B cell (primary cell): ENCODE measurements around the gene SLC35A3.

ENCODE experiments used
- EZH2 ChIP-seq: IDR thresholded peaks from 2 replicates; pipeline ENCODE4 v1.6.1; 2012; ENCODE audit warnings: borderline replicate concordance, low read depth, mild to moderate bottlenecking, moderate library complexity, low read length; ENCODE audit not compliant: insufficient read depth, poor library complexity, severe bottlenecking
- TF ChIP-seq, protein P1 (sequence below): fragments of 200-600 bp; IDR thresholded peaks from one replicate; pipeline ENCODE4 v1.8.0; 2022; ENCODE audit warnings: antibody characterized with exemption, mild to moderate bottlenecking

DNA sequence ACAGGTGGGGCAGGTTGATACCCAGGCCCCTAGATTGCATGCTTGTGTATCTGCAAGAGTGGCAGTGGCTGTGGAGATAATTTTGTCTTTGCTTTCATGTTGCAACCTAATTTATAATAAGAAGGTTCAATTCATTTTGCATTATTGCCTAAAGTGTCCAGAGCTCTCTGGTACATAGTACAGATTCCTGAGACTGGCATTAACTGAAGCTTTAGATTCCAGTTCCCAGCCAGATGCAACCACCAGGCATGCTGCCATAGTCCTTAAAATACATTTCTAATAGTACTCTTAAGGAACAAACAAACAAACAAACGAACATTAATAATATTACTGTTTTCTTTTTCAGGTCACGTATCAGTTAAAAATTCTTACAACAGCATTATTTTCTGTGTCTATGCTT, 36.9 kb downstream of the SLC35A3 start:
- TF ChIP-seq, protein P1, sequence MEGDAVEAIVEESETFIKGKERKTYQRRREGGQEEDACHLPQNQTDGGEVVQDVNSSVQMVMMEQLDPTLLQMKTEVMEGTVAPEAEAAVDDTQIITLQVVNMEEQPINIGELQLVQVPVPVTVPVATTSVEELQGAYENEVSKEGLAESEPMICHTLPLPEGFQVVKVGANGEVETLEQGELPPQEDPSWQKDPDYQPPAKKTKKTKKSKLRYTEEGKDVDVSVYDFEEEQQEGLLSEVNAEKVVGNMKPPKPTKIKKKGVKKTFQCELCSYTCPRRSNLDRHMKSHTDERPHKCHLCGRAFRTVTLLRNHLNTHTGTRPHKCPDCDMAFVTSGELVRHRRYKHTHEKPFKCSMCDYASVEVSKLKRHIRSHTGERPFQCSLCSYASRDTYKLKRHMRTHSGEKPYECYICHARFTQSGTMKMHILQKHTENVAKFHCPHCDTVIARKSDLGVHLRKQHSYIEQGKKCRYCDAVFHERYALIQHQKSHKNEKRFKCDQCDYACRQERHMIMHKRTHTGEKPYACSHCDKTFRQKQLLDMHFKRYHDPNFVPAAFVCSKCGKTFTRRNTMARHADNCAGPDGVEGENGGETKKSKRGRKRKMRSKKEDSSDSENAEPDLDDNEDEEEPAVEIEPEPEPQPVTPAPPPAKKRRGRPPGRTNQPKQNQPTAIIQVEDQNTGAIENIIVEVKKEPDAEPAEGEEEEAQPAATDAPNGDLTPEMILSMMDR: no peak
- TF ChIP-seq EZH2: no peak
